ENCODE results near the gene UPF2. TPM values are rescaled to one million over a fixed set of nuclear protein-coding genes. Genes with fewer than 3 reads are reported as not detected.

UPF2 gene
- total and polyA plus RNA-seq, 4 donors, result 7.4 to 36.4 (median 13.3) TPM

DNA sequence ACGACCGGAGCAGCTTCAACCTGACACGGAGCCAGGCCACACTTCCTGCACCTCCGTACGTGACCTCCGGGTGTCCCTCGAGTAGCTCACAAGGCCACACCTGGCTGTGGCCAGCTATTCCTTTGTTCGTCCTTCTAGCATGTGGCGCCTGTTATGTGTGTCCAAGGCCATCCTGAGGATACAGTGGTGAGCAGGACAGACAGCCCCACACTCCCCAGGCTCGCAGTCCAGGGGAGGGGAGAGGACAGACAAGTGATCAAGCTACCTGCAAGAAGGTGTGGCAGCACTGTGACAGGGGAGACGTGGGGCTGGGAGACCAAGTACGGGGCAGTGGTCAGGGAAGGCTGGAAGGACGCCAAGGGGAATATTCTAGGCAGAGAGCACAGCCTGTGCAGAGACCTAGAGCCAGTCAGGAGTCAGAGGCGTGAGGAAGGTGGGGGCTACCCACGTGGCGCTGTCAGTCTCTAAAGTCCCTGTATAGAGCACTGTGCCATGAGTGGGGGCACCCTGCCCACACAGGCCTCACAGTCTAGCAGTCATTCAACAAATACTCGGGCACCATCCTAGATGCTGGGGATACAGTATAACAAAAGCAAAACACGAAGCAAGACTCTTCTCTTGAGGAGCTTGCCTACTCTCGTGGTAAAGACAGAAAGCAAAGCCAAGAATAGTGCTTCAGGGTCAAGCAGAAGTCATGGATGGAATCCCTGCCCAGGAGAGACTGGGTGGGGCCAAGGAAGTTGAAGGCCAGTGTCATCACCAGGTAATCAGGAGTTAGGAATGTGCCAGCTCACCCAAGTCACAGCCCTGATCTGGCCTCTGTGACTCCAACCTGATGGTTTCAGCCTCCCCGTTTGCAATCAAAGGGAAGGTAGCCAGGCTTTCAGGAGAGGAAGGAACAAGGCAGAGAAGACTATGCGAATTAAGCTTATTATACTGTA is 160.9 kb downstream of the UPF2 start:
- no peak overlapping the region for H3K9ac ChIP-seq (ENCODE audit: insufficient read depth in 1 of 2, low read length in 2 of 2)
- TF ChIP-seq, protein P1, sequence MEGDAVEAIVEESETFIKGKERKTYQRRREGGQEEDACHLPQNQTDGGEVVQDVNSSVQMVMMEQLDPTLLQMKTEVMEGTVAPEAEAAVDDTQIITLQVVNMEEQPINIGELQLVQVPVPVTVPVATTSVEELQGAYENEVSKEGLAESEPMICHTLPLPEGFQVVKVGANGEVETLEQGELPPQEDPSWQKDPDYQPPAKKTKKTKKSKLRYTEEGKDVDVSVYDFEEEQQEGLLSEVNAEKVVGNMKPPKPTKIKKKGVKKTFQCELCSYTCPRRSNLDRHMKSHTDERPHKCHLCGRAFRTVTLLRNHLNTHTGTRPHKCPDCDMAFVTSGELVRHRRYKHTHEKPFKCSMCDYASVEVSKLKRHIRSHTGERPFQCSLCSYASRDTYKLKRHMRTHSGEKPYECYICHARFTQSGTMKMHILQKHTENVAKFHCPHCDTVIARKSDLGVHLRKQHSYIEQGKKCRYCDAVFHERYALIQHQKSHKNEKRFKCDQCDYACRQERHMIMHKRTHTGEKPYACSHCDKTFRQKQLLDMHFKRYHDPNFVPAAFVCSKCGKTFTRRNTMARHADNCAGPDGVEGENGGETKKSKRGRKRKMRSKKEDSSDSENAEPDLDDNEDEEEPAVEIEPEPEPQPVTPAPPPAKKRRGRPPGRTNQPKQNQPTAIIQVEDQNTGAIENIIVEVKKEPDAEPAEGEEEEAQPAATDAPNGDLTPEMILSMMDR (IDR thresholded peaks at IDR 0.05; ENCODE audit: control extremely low read depth, extremely low read depth), result no peak
- DNase-seq (no peak), ATAC-seq (ENCODE audit: insufficient read depth, low FRiP score) (no peak)
- no peak overlapping the region for H3K4me3 ChIP-seq
- no peaks in the 10 kb centered on the region for H3K9me3 ChIP-seq (ENCODE audit: control insufficient read depth in 4 of 4, insufficient read depth in 3 of 4, low read length in 3 of 4)
- H3K27ac ChIP-seq (ENCODE audit: low read depth in 1 of 2, low read length in 1 of 2), result no peak overlapping the region
- no peaks in the 10 kb centered on the region for H3K36me3 ChIP-seq (ENCODE audit: control insufficient read depth in 4 of 4, insufficient read depth in 4 of 4, low read length in 4 of 4)
- no peaks in the 10 kb centered on the region for H3K27me3 ChIP-seq (ENCODE audit: control insufficient read depth in 3 of 3, insufficient read depth in 3 of 3, low read length in 2 of 3)
- 86 to 89% methylated on average over 21 of the region's 21 CpGs for WGBS, 2 donors
- peaks cover 0 to 3% (median 0%) of the 10 kb centered on the region in 5 donors for H3K4me1 ChIP-seq (ENCODE audit: control insufficient read depth in 5 of 5, insufficient read depth in 5 of 5, low read length in 5 of 5)

DNA sequence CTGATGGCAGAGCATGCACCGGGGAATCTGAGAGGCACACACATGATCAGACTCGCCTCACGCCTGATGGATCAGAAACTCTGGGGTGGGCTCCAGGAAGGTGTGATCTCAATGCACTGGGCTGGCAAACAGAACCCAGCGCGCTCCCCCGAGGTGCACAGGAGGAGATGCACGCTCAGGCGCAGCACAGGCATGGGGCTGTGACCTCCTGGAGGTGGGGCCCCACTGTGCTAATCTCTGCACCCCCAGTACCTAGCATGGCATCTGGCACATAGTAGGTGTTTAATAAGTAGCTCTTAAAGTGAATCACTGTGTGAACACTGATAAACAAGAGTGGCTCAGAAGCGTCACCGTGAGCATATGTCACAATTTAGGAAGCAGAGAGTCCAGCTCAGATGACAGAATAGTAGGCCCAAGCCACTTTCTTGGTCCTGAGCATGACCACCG is 161.6 kb downstream of the UPF2 start:
- Histone ChIP-seq H3K9ac (ENCODE audit: insufficient read depth in 1 of 2, low read length in 2 of 2) (no peak overlapping the region), H3K4me1 (ENCODE audit: control insufficient read depth in 5 of 5, insufficient read depth in 5 of 5, low read length in 5 of 5) (peaks cover 0 to 3% (median 3%) of the 10 kb centered on the region in 5 donors), H3K27me3 (ENCODE audit: control insufficient read depth in 3 of 3, insufficient read depth in 3 of 3, low read length in 2 of 3) (no peaks in the 10 kb centered on the region), H3K36me3 (ENCODE audit: control insufficient read depth in 4 of 4, insufficient read depth in 4 of 4, low read length in 4 of 4) (no peaks in the 10 kb centered on the region), H3K27ac (ENCODE audit: low read depth in 1 of 2, low read length in 1 of 2) (no peak overlapping the region), H3K4me3 (no peak overlapping the region), H3K9me3 (ENCODE audit: control insufficient read depth in 4 of 4, insufficient read depth in 3 of 4, low read length in 3 of 4) (no peaks in the 10 kb centered on the region)
- DNase-seq (no peak), ATAC-seq (ENCODE audit: insufficient read depth, low FRiP score) (no peak)
- 85 to 86% methylated on average over 11 of the region's 11 CpGs for WGBS, 2 donors
- TF ChIP-seq, protein P1 (IDR thresholded peaks at IDR 0.05; ENCODE audit: control extremely low read depth, extremely low read depth), result no peak

DNA sequence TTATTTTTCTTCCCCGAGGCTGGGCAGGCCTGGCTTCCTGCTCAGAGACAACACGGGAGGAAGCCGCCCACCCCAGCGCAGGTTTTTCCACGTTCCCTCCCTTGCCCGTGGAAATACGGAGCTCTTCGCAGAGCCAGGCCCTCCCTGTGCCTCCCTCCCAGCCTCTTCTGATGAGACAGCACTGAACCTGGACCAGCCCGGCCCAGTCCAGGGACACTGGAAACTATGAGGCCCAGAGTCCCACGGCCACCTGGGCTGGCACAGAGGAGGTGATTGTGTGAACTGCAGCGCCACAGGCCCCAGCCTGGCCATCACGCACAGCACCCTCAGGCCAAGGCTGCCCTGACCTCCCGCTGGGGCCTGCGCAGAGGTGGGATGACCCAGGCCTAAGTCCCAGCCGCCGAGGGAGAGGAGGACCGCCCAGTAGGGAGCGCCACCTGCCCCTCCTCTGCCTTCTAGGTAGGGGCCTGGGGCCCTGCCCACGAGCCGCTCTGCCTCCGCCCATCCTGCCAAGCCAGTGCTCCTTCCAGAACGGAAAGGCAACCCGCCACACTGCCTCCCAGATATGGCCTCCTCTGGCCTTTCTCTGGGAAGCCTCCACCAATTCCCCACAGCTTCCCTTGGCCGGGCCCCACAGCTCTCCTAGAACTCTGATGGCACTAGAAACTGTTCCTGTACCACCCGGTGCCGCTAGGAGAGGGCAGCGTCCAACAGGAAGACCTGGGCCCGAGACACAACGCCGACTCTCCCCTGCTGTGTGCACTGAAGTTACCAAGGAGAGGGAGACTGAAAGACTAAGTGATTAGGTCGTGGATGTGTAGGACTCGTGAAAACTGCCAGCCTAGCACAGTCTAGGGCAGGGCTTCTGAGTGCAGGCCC is 162.2 kb downstream of the UPF2 start:
- no peaks in the 10 kb centered on the region for H3K36me3 ChIP-seq (ENCODE audit: control insufficient read depth in 4 of 4, insufficient read depth in 4 of 4, low read length in 4 of 4)
- peaks cover 0 to 10% (median 8%) of the 10 kb centered on the region in 5 donors for H3K4me1 ChIP-seq (ENCODE audit: control insufficient read depth in 5 of 5, insufficient read depth in 5 of 5, low read length in 5 of 5)
- H3K27me3 ChIP-seq (ENCODE audit: control insufficient read depth in 3 of 3, insufficient read depth in 3 of 3, low read length in 2 of 3), result no peaks in the 10 kb centered on the region
- no peak overlapping the region for H3K9ac ChIP-seq (ENCODE audit: insufficient read depth in 1 of 2, low read length in 2 of 2)
- 83 to 86% methylated on average over 31 to 32 of the region's 32 CpGs for WGBS, 2 donors
- H3K9me3 ChIP-seq (ENCODE audit: control insufficient read depth in 4 of 4, insufficient read depth in 3 of 4, low read length in 3 of 4), result no peaks in the 10 kb centered on the region
- H3K4me3 ChIP-seq, result no peak overlapping the region
- DNase-seq, result no peak
- H3K27ac ChIP-seq (ENCODE audit: low read depth in 1 of 2, low read length in 1 of 2), result no peak overlapping the region
- TF ChIP-seq, protein P1 (IDR thresholded peaks at IDR 0.05; ENCODE audit: control extremely low read depth, extremely low read depth), result no peak
- no peak for ATAC-seq (ENCODE audit: insufficient read depth, low FRiP score)

All from lung (tissue), 12 donors.